Renal cortical epithelial cell (primary cell): ENCODE results near the gene OGA. TPM values are rescaled to one million over a fixed set of nuclear protein-coding genes. Genes with fewer than 3 reads are reported as not detected.

ENCODE experiments used
- DNase-seq: peaks from one replicate; pipeline ENCODE4 v3.0.0-alpha.2; 2011; ENCODE audit warnings: low read depth
- total RNA-seq: library from RNA; depleted of rRNA; stranded (reverse); fragments of >200 nt; gene quantifications from 2 replicates; pipeline ENCODE4 v1.2.3, GENCODE V29; 2014

OGA gene
- total RNA-seq, 1 donor from 2014 or later, result 116 TPM

GRCh38 chr10:101835362-101835761 is 17.1 kb upstream of the OGA start:
- no peak for DNase-seq

- DNase-seq, result no peak
Observed at GRCh38 chr10:101834341-101834740, 16.1 kb upstream of the OGA start.

GRCh38 chr10:101833466-101833865 is 15.2 kb upstream of the OGA start:
- DNase-seq, result no peak

GRCh38 chr10:101832325-101832771 is 14.1 kb upstream of the OGA start:
- DNase-seq, result no peak

GRCh38 chr10:101831169-101831811 is 13.0 kb upstream of the OGA start:
- no peak for DNase-seq

GRCh38 chr10:101830322-101831168 is 12.3 kb upstream of the OGA start:
- peak; percentile 72 for DNase-seq

- no peak for DNase-seq
Observed at GRCh38 chr10:101829561-101830315, 11.5 kb upstream of the OGA start.

- no peak for DNase-seq
Observed at GRCh38 chr10:101828766-101829551, 10.7 kb upstream of the OGA start.

- no peak for DNase-seq
Observed at GRCh38 chr10:101827919-101828600, 9.8 kb upstream of the OGA start.

- DNase-seq, result no peak
Observed at GRCh38 chr10:101826852-101827434, 8.7 kb upstream of the OGA start.

GRCh38 chr10:101824736-101825135 is 6.5 kb upstream of the OGA start:
- DNase-seq, result no peak

- peak; percentile 42 for DNase-seq
Observed at GRCh38 chr10:101818872-101819633, 809 bp upstream of the OGA start.

- DNase-seq, result peak; percentile 90
Observed at GRCh38 chr10:101817337-101818118, 716 bp downstream of the OGA start.

- no peak for DNase-seq
Observed at GRCh38 chr10:101816913-101817336, 1.3 kb downstream of the OGA start.

- DNase-seq, result no peak
Observed at GRCh38 chr10:101816376-101816775, 1.9 kb downstream of the OGA start.

GRCh38 chr10:101814466-101815071 is 3.7 kb downstream of the OGA start:
- DNase-seq, result no peak

GRCh38 chr10:101812606-101813005 is 5.6 kb downstream of the OGA start:
- no peak for DNase-seq

GRCh38 chr10:101807158-101807557 is 11.1 kb downstream of the OGA start:
- DNase-seq, result no peak

GRCh38 chr10:101803511-101803910 is 14.7 kb downstream of the OGA start:
- no peak for DNase-seq
